H1 (cell line): ENCODE results near the gene EBF3. TPM values are rescaled to one million over a fixed set of nuclear protein-coding genes. Genes with fewer than 3 reads are reported as not detected.
A peak's percentile ranks its signal among the peaks of the same experiment; 100 is the strongest.

Experiments used
- BCL11A ChIP-seq, 2 experiments: IDR thresholded peaks; one replicate each; pipeline ENCODE4 v1.6.1; 2011; ENCODE audit warnings: low read depth in 2 of 2, low read length in 2 of 2, mild to moderate bottlenecking in 2 of 2
- CEBPB ChIP-seq: IDR thresholded peaks from 2 replicates; pipeline ENCODE4 v1.6.1; 2012; ENCODE audit warnings: low read depth, low read length
- CHD1 ChIP-seq: IDR thresholded peaks from 2 replicates; pipeline ENCODE4 v1.6.1; 2012; ENCODE audit warnings: low read depth, low read length, improper control_type of control experiment
- CREB1 ChIP-seq: IDR thresholded peaks from 2 replicates; pipeline ENCODE4 v1.6.1; 2012; ENCODE audit warnings: inconsistent platforms
- CTBP2 ChIP-seq: IDR thresholded peaks from 2 replicates; pipeline ENCODE4 v1.7.0; 2011; ENCODE audit warnings: borderline replicate concordance, mild to moderate bottlenecking, moderate library complexity, mixed read lengths, low read length; ENCODE audit not compliant: insufficient read depth, insufficient read length
- EP300 ChIP-seq, 2 experiments: IDR thresholded peaks; 1 replicate in 1 of 2; 2 replicates in 1 of 2; pipeline ENCODE4 v1.6.1; 2011 to 2012; ENCODE audit warnings: low read depth in 2 of 2, low read length in 2 of 2, mild to moderate bottlenecking in 2 of 2, borderline replicate concordance in 1 of 2, inconsistent platforms in 1 of 2, moderate library complexity in 1 of 2
- EZH2 ChIP-seq: fragments of 200-600 bp; sonication (generic); IDR thresholded peaks from 2 replicates; pipeline ENCODE4 v1.7.1; 2012; ENCODE audit warnings: low read depth, mild to moderate bottlenecking, moderate library complexity, low read length, inconsistent platforms; ENCODE audit not compliant: severe bottlenecking
- NRF1 ChIP-seq: IDR thresholded peaks from 2 replicates; pipeline ENCODE4 v1.6.1; 2011; ENCODE audit warnings: mild to moderate bottlenecking, low read depth, low read length, improper control_type of control experiment
- RBBP5 ChIP-seq: IDR thresholded peaks from 2 replicates; pipeline ENCODE4 v1.7.1; 2012; ENCODE audit warnings: low read depth, mild to moderate bottlenecking, inconsistent platforms, low read length, moderate library complexity, borderline replicate concordance
- RXRA ChIP-seq: IDR thresholded peaks from 2 replicates; pipeline ENCODE4 v1.6.1; 2011; ENCODE audit warnings: low read depth, mild to moderate bottlenecking, low read length, moderate library complexity; ENCODE audit not compliant: insufficient read depth
- SRF ChIP-seq: IDR thresholded peaks from 2 replicates; pipeline ENCODE4 v1.6.1; 2011; ENCODE audit warnings: mild to moderate bottlenecking, low read depth, low read length, moderate library complexity
- SUZ12 ChIP-seq: fragments of 200-600 bp; sonication (generic); IDR thresholded peaks from 2 replicates; pipeline ENCODE4 v1.6.1; 2012; ENCODE audit warnings: mild to moderate bottlenecking, inconsistent platforms, low read length, moderate library complexity, mixed read lengths
- TEAD4 ChIP-seq: IDR thresholded peaks from 2 replicates; pipeline ENCODE4 v1.6.1; 2012; ENCODE audit warnings: low read depth, low read length, inconsistent platforms, mixed read lengths
- YY1 ChIP-seq: IDR thresholded peaks from 2 replicates; pipeline ENCODE4 v1.6.1; 2011; ENCODE audit warnings: low read depth, mild to moderate bottlenecking, low read length
- ZNF274 ChIP-seq: IDR thresholded peaks from 2 replicates; pipeline ENCODE4 v1.7.0; 2012; ENCODE audit warnings: low read length, borderline replicate concordance; ENCODE audit errors: extremely low read depth
- polyA plus RNA-seq, 7 experiments: library from polyadenylated mRNA; depleted of rRNA in 3 of 7; stranded (reverse) in 5 of 7; unstranded in 2 of 7; fragments of >200 nt in 5 of 7; fragments of 200-250 nt in 2 of 7; gene quantifications; 1 replicate in 5 of 7; 2 replicates in 1 of 7; 4 replicates in 1 of 7; pipeline versions ENCODE4 v1.2.1 to v1.2.3, GENCODE V29; 2011 to 2013; ENCODE audit warnings: missing spikeins in 2 of 7, mixed read lengths in 2 of 7
- total RNA-seq: library from RNA; stranded (reverse); fragmentation: NEBNext Ultra II Directional; extraction: Animal tissue kit (Norgen Biotek cat#: 25700); gene quantifications from 2 replicates; pipeline ENCODE4 v1.2.1, GENCODE V29; 2021
- TF ChIP-seq, protein P1 (sequence below): IDR thresholded peaks from 2 replicates; pipeline ENCODE4 v1.6.1; 2012; ENCODE audit warnings: inconsistent platforms
- TF ChIP-seq, protein P2 (sequence below), 3 experiments: IDR thresholded peaks; 1 replicate in 2 of 3; 2 replicates in 1 of 3; pipeline versions ENCODE4 v1.5.1 to v1.6.1; 2011; ENCODE audit warnings: low read length in 3 of 3, mild to moderate bottlenecking in 3 of 3, inconsistent platforms in 2 of 3, low read depth in 1 of 3, moderate library complexity in 1 of 3; ENCODE audit not compliant: insufficient read depth in 1 of 3; ENCODE audit errors: control extremely low read depth in 1 of 3

EBF3 gene
- total and polyA plus RNA-seq, 2 of the 8 experiments (the other 6 are each of a cell fraction or from before 2014, with no cell fraction given) = 0.08 to 0.26 TPM

DNA sequence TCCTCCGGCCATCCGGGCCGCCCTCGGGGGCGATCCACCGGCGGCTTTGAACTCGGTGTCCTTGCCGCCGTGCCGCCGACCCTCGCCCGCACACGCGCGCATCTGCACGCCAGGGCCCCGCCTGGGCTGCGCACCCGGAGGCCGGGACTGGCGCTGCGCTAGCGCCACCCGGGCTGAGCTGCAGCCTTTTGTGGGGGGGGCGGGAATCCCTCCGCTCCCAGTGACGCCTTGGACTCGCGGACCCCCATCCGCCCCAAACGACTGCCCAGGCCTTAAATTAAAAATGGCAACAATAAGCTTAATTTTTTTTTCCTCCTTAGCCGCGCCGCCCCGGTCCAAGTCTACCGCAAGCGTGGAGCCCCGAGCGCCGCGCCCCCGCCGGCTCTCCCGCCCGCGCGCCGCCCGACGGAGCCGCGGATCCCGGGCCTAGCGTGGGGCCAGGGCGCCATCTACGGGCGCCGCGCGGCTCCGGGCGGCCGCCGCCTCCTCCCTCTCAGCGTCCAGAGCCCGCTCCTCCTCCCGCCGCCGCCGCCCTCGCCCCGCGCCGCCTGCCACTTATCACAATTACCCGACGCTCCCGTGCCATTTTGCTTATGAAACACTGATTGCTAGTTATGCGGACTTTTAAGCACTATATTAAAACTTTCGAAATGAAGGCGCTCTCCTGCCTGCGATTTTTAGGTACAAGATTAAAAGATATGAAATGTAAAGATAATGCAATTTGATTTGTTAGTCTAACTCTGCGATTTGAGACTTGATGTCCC is 7.5 kb upstream of the EBF3 start (continued):
- TF ChIP-seq, protein P1, sequence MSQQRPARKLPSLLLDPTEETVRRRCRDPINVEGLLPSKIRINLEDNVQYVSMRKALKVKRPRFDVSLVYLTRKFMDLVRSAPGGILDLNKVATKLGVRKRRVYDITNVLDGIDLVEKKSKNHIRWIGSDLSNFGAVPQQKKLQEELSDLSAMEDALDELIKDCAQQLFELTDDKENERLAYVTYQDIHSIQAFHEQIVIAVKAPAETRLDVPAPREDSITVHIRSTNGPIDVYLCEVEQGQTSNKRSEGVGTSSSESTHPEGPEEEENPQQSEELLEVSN = peak; percentile 44; the same call in 1 of the 2 replicates
- TF ChIP-seq EP300 (IDR thresholded peaks at IDR 0.05; ENCODE audit: borderline replicate concordance in 1 of 2, low read depth in 2 of 2, low read length in 2 of 2) = no peak
- TF ChIP-seq SRF = no peak
- no peak for TF ChIP-seq CREB1
- TF ChIP-seq RXRA = no peak
- no peak for TF ChIP-seq CTBP2
- TF ChIP-seq ZNF274 = no peak
- TF ChIP-seq CHD1 = no peak
- TF ChIP-seq SUZ12 = no peak; the same call in 1 of the 2 replicates
- no peak for TF ChIP-seq EZH2
- TF ChIP-seq, protein P2, sequence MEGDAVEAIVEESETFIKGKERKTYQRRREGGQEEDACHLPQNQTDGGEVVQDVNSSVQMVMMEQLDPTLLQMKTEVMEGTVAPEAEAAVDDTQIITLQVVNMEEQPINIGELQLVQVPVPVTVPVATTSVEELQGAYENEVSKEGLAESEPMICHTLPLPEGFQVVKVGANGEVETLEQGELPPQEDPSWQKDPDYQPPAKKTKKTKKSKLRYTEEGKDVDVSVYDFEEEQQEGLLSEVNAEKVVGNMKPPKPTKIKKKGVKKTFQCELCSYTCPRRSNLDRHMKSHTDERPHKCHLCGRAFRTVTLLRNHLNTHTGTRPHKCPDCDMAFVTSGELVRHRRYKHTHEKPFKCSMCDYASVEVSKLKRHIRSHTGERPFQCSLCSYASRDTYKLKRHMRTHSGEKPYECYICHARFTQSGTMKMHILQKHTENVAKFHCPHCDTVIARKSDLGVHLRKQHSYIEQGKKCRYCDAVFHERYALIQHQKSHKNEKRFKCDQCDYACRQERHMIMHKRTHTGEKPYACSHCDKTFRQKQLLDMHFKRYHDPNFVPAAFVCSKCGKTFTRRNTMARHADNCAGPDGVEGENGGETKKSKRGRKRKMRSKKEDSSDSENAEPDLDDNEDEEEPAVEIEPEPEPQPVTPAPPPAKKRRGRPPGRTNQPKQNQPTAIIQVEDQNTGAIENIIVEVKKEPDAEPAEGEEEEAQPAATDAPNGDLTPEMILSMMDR (IDR thresholded peaks at IDR 0.05; ENCODE audit: control extremely low read depth in 1 of 3, insufficient read depth in 1 of 3, low read depth in 1 of 3, low read length in 3 of 3) = peak; percentile 36 to 63 (median 51)
- no peak for TF ChIP-seq YY1
- TF ChIP-seq CEBPB = no peak
- TF ChIP-seq NRF1 = no peak
- TF ChIP-seq RBBP5 = no peak
- TF ChIP-seq BCL11A (IDR thresholded peaks at IDR 0.05; ENCODE audit: low read depth in 2 of 2, low read length in 2 of 2) = no peak
- no peak for TF ChIP-seq TEAD4
